Measurements from ENCODE around the gene OLIG3. TPM values are rescaled to one million over a fixed set of nuclear protein-coding genes. Genes with fewer than 3 reads are reported as not detected.

OLIG3 gene
- not detected in 2 replicates for total RNA-seq (2014; rRNA removed; shearing (Covaris generic))

DNA sequence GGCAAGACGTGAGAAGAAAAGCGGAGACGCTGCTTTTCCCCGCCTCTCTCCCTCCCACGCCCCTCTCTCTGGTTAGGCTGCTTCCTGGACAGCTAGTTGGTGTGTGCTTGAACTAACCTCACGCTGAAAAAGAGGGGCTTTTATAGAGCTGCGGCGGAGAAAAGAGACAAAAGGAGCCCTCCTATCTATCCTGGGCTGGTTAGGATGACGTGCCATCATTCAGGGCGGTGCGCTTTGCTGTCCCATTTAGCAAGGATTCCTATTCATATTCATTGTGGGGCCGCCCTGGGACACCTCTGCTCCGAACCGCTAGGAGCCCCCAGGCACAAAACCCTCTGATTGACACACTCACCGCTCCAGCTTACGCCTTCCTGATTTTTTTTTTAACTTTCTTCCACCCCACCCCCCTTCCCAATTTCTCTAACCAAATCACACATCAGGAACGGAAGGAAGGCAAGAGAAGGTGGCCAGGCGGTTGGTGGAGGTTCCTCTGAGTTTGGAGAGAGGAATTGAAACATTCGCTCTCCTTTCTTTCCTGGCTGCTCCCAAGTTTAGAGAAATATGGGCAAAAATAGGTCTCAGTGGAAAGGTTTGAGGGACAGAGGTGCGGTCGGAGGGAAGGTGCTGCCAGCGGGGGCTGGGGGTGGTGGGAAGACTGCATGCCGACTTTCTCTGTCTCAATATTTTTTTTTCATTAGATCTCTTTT, at the start of gene OLIG3:
OLIG3 (minus strand) TSS at position 114 of the 707 bp plus-strand sequence. CDS start 224 bp downstream, outside the sequence.

